ENCODE measurements around the gene GLI3. TPM values are rescaled to one million over a fixed set of nuclear protein-coding genes. Genes with fewer than 3 reads are reported as not detected.

GLI3 gene
- total and polyA plus RNA-seq, 12 donors: 1.1 to 18.0 (median 4.6) TPM

- WGBS, 4 donors: 33 to 38% (median 37%) methylated on average over 4 of the region's 4 CpGs
- DNase-seq: no peak
- no peaks in the 10 kb centered on the region for H3K36me3 ChIP-seq (replicated peaks in 1 of 2)
- peaks cover 0 to 3% of the 10 kb centered on the region in 2 donors for H3K4me1 ChIP-seq (replicated peaks in 1 of 2)
- no peak for TF ChIP-seq CTCF (IDR thresholded peaks at IDR 0.05)
- TF ChIP-seq POLR2A (IDR thresholded peaks at IDR 0.05): no peak
- no peak overlapping the region for H3K4me3 ChIP-seq
- no peak overlapping the region for H3K27ac ChIP-seq
- intact Hi-C loops (cut with DNase I): no loop called here
- H3K27me3 ChIP-seq: no peaks in the 10 kb centered on the region
- H3K9me3 ChIP-seq (replicated peaks in 1 of 3): no peaks in the 10 kb centered on the region
These were observed 92.4 kb downstream of the GLI3 start for GRCh38 chr7:42144604-42145003.

- intact Hi-C loops (cut with DNase I): no loop called here
- Histone ChIP-seq H3K27me3 (no peaks in the 10 kb centered on the region), H3K9me3 (replicated peaks in 1 of 3) (no peaks in the 10 kb centered on the region), H3K4me1 (replicated peaks in 1 of 2) (peaks cover 0 to 3% of the 10 kb centered on the region in 2 donors), H3K36me3 (replicated peaks in 1 of 2) (no peaks in the 10 kb centered on the region), H3K27ac (no peak overlapping the region), H3K4me3 (no peak overlapping the region)
- DNase-seq: no peak
- WGBS, 4 donors: 79 to 83% (median 81%) methylated on average over 14 of the region's 14 CpGs
- TF ChIP-seq POLR2A (IDR thresholded peaks at IDR 0.05) (no peak), CTCF (IDR thresholded peaks at IDR 0.05) (no peak)
These were observed 93.1 kb downstream of the GLI3 start for GRCh38 chr7:42143711-42144600.

GRCh38 chr7:42142089-42142488, 94.9 kb downstream of the GLI3 start:
- Histone ChIP-seq H3K36me3 (replicated peaks in 1 of 2) (no peaks in the 10 kb centered on the region), H3K27ac (no peak overlapping the region), H3K9me3 (replicated peaks in 1 of 3) (no peaks in the 10 kb centered on the region), H3K4me1 (replicated peaks in 1 of 2) (peaks cover 0 to 3% of the 10 kb centered on the region in 2 donors), H3K27me3 (no peaks in the 10 kb centered on the region), H3K4me3 (no peak overlapping the region)
- no peak for DNase-seq
- WGBS, 4 donors: 91 to 96% (median 94%) methylated on average over 4 of the region's 4 CpGs
- no peak for TF ChIP-seq POLR2A (IDR thresholded peaks at IDR 0.05)
- TF ChIP-seq CTCF (IDR thresholded peaks at IDR 0.05): no peak
- intact Hi-C loops (cut with DNase I): no loop called here

- no peak overlapping the region for H3K4me3 ChIP-seq
- intact Hi-C loops (cut with DNase I): no loop called here
- WGBS, 4 donors: 94 to 100% (median 98%) methylated on average over 4 of the region's 4 CpGs
- no peak overlapping the region for H3K27ac ChIP-seq
- H3K27me3 ChIP-seq: no peaks in the 10 kb centered on the region
- no peaks in the 10 kb centered on the region for H3K9me3 ChIP-seq (replicated peaks in 1 of 3)
- DNase-seq: no peak
- TF ChIP-seq POLR2A (IDR thresholded peaks at IDR 0.05): no peak
- H3K36me3 ChIP-seq (replicated peaks in 1 of 2): no peaks in the 10 kb centered on the region
- H3K4me1 ChIP-seq (replicated peaks in 1 of 2): no peaks in the 10 kb centered on the region
These were observed 97.3 kb downstream of the GLI3 start for GRCh38 chr7:42139751-42140150.

- no peaks in the 10 kb centered on the region for H3K9me3 ChIP-seq (replicated peaks in 1 of 3)
- WGBS, 4 donors: 75 to 81% (median 76%) methylated on average over 4 to 6 of the region's 6 CpGs
- no peak for DNase-seq
- H3K27me3 ChIP-seq: no peaks in the 10 kb centered on the region
- no peak overlapping the region for H3K27ac ChIP-seq
- no peaks in the 10 kb centered on the region for H3K4me1 ChIP-seq (replicated peaks in 1 of 2)
- TF ChIP-seq POLR2A (IDR thresholded peaks at IDR 0.05): no peak
- TF ChIP-seq CTCF (IDR thresholded peaks at IDR 0.05): no peak
- H3K36me3 ChIP-seq (replicated peaks in 1 of 2): no peaks in the 10 kb centered on the region
- intact Hi-C loops (cut with DNase I): no loop called here
- H3K4me3 ChIP-seq: no peak overlapping the region
These were observed 98.3 kb downstream of the GLI3 start for GRCh38 chr7:42138691-42139090.

Data from adrenal gland (tissue), 12 donors.